K562 (cell line): ENCODE results near the gene HLTF. TPM values are rescaled to one million over a fixed set of nuclear protein-coding genes. Genes with fewer than 3 reads are reported as not detected.
A peak's percentile ranks its signal among the peaks of the same experiment; 100 is the strongest.

Experiments
- ATAC-seq: fragments of 200-7000 bp; cut with Tn5 transposase; 3 replicates; pipeline ENCODE4 v1.9.1; 2020; ENCODE audit warnings: moderate library complexity
- BruUV-seq: library from RNA; stranded (reverse); fragments of 400-500 nt; replicated peaks from 2 replicates; lab custom pipeline; 2021; lab: Mats Ljungman, UMichigan
- CTCF ChIA-PET: fragments of 300-600 bp; formaldehyde crosslinking; extraction: SDS; loops from one replicate; lab custom pipeline; 2021; ENCODE audit warnings: low intra/inter-chr PET ratio; lab: Yijun Ruan, JAX
- POLR2A ChIA-PET: fragments of 300-600, 350-650 bp; sonication (Branson Sonifier 250); formaldehyde crosslinking; extraction: SDS; loops from one replicate; lab custom pipeline; 2021; ENCODE audit warnings: antibody characterized with exemption, inconsistent platforms; lab: Yijun Ruan, JAX
- DNase-seq, 4 experiments: peaks; one replicate each; pipeline versions ENCODE4 v3.0.0 to v3.0.0-alpha.2; 2011 to 2018; ENCODE audit warnings: low spot score in 3 of 4, mixed read lengths in 3 of 4; ENCODE audit errors: extremely low read depth in 1 of 4
- FAIRE-seq: peaks from 2 replicates; lab custom pipeline; 2011; peaks lifted over from hg19 to GRCh38; lab: Jason Lieb, UNC
- H2AFZ ChIP-seq: 2 replicates; pipeline ENCODE4 v1.6.0; 2011; ENCODE audit warnings: low read depth, low read length, control low read depth, inconsistent platforms
- H3K27ac ChIP-seq: fragments of 200-600 bp; 3 replicates; pipeline ENCODE4 v1.8.0; 2011; ENCODE audit warnings: low read depth, mild to moderate bottlenecking, control low read depth, inconsistent platforms, low read length, moderate library complexity, mixed read lengths; ENCODE audit errors: extremely low read depth
- H3K27me3 ChIP-seq, 2 experiments: fragments of 300-600 bp in 1 of 2; 2 replicates in 1 of 2; 3 replicates in 1 of 2; pipeline versions ENCODE4 v1.6.0 to v1.8.0; 2011; ENCODE audit warnings: inconsistent platforms in 2 of 2, low read length in 2 of 2, mild to moderate bottlenecking in 1 of 2, mixed read lengths in 1 of 2, moderate library complexity in 1 of 2; ENCODE audit not compliant: control insufficient read depth in 2 of 2, insufficient read depth in 2 of 2
- H3K36me3 ChIP-seq: fragments of 300-600 bp; 3 replicates; pipeline ENCODE4 v1.8.0; 2011; ENCODE audit warnings: mild to moderate bottlenecking, low read length, inconsistent platforms; ENCODE audit not compliant: control insufficient read depth, insufficient read depth
- H3K4me1 ChIP-seq, 2 experiments: fragments of 200-600 bp in 1 of 2; replicated peaks in 1 of 2; 2 replicates in 1 of 2; 3 replicates in 1 of 2; pipeline versions ENCODE4 v1.5.1 to v1.8.0; 2011; ENCODE audit warnings: inconsistent platforms in 2 of 2, low read length in 2 of 2, mild to moderate bottlenecking in 1 of 2, mixed read lengths in 1 of 2, moderate library complexity in 1 of 2; ENCODE audit not compliant: control insufficient read depth in 2 of 2, insufficient read depth in 2 of 2
- H3K4me2 ChIP-seq: 2 replicates; pipeline ENCODE4 v1.6.1; 2011; ENCODE audit warnings: low read length, control low read depth, inconsistent platforms, mixed read lengths; ENCODE audit not compliant: insufficient read depth
- H3K4me3 ChIP-seq: fragments of 200-600 bp; sonication (generic), shearing (Covaris generic); 2 replicates; pipeline ENCODE4 v1.5.1; 2016; ENCODE audit warnings: control low read depth, inconsistent platforms
- H3K79me2 ChIP-seq: fragments of 200-600 bp; 3 replicates; pipeline ENCODE4 v1.8.0; 2011; ENCODE audit warnings: low read length, inconsistent platforms; ENCODE audit not compliant: control insufficient read depth, insufficient read depth
- H3K9ac ChIP-seq, 2 experiments: 2 replicates each; pipeline versions ENCODE4 v1.6.0 to v1.6.1; 2011; ENCODE audit warnings: low read depth in 2 of 2, low read length in 2 of 2, control low read depth in 1 of 2, inconsistent platforms in 1 of 2, mild to moderate bottlenecking in 1 of 2, mixed read lengths in 1 of 2; ENCODE audit not compliant: insufficient read depth in 1 of 2
- H3K9me1 ChIP-seq: one replicate; pipeline ENCODE4 v1.6.0; 2011; ENCODE audit warnings: inconsistent platforms, mild to moderate bottlenecking, low read length, moderate library complexity; ENCODE audit not compliant: control insufficient read depth, insufficient read depth
- H3K9me3 ChIP-seq: replicated peaks from 2 replicates; pipeline ENCODE4 v1.5.1; 2011; ENCODE audit warnings: low read depth, low read length, inconsistent platforms; ENCODE audit not compliant: control insufficient read depth, insufficient read depth
- H4K20me1 ChIP-seq: replicated peaks from 2 replicates; pipeline ENCODE4 v1.6.1; 2011; ENCODE audit warnings: low read length, inconsistent platforms, mixed read lengths; ENCODE audit not compliant: control insufficient read depth, insufficient read depth
- C11orf30 ChIP-seq: fragments of 450-650 bp; IDR thresholded peaks from 2 replicates; pipeline ENCODE4 v1.6.1; 2016; ENCODE audit warnings: low read depth, mild to moderate bottlenecking
- FIP1L1 ChIP-seq: fragments of 200-400 bp; formaldehyde crosslinking; IDR thresholded peaks from 2 replicates; pipeline ENCODE4 v1.6.1; 2018; ENCODE audit warnings: mild to moderate bottlenecking, low read depth, low read length; ENCODE audit not compliant: poor library complexity, severe bottlenecking
- MTA1 ChIP-seq: fragments of 450-650 bp; IDR thresholded peaks from 2 replicates; pipeline ENCODE4 v1.6.1; 2017; ENCODE audit warnings: borderline replicate concordance
- NFE2 ChIP-seq: IDR thresholded peaks from 2 replicates; pipeline ENCODE4 v1.6.1; 2014; ENCODE audit warnings: antibody characterized with exemption, low read depth
- NFYB ChIP-seq: IDR thresholded peaks from 2 replicates; pipeline ENCODE4 v1.6.1; 2011; ENCODE audit warnings: mild to moderate bottlenecking, moderate library complexity; ENCODE audit not compliant: insufficient read length; ENCODE audit errors: extremely low read depth
- NR2C2 ChIP-seq, 2 experiments: fragments of 200-800 bp in 1 of 2; sonication (Bioruptor generic) in 1 of 2; sonication (generic) in 1 of 2; formaldehyde crosslinking in 1 of 2; IDR thresholded peaks; 2 replicates each; pipeline versions ENCODE4 v1.6.1 to v1.8.0; 2016 to 2022; ENCODE audit warnings: mild to moderate bottlenecking in 1 of 2, missing compliant biosample characterization in 1 of 2, missing genetic modification characterization in 1 of 2, missing genetic modification reagents in 1 of 2
- NR4A1 ChIP-seq, 2 experiments: fragments of 250-450 bp in 1 of 2; fragments of 450-650 bp in 1 of 2; sonication (Bioruptor Pico) in 1 of 2; IDR thresholded peaks; 2 replicates each; pipeline versions ENCODE4 v1.4.0 to v1.6.1; 2016 to 2020; ENCODE audit warnings: mild to moderate bottlenecking in 2 of 2, missing compliant biosample characterization in 1 of 2, missing genetic modification characterization in 1 of 2, moderate library complexity in 1 of 2
- POLR2AphosphoS5 ChIP-seq: IDR thresholded peaks from 2 replicates; pipeline ENCODE4 v1.6.1; 2011; ENCODE audit warnings: mild to moderate bottlenecking, low read depth, low read length, moderate library complexity; ENCODE audit not compliant: control insufficient read depth, insufficient read depth
- RBM22 ChIP-seq: fragments of 200-400 bp; formaldehyde crosslinking; IDR thresholded peaks from 2 replicates; pipeline ENCODE4 v1.6.1; 2018; ENCODE audit warnings: low read length, low read depth; ENCODE audit not compliant: poor library complexity, severe bottlenecking
- RBM25 ChIP-seq: fragments of 200-400 bp; formaldehyde crosslinking; IDR thresholded peaks from 2 replicates; pipeline ENCODE4 v1.6.1; 2018; ENCODE audit warnings: low read length, low read depth, moderate library complexity; ENCODE audit not compliant: severe bottlenecking
- RUNX1 ChIP-seq: sonication (generic); IDR thresholded peaks from 2 replicates; pipeline ENCODE4 v1.6.1; 2016; ENCODE audit warnings: antibody characterized with exemption, low read depth
- SIN3A ChIP-seq, 2 experiments: fragments of 150-350 bp in 1 of 2; IDR thresholded peaks; 2 replicates each; pipeline ENCODE4 v1.6.1; 2011 to 2016; ENCODE audit warnings: borderline replicate concordance in 2 of 2, low read depth in 2 of 2, low read length in 2 of 2, mild to moderate bottlenecking in 2 of 2, moderate library complexity in 2 of 2; ENCODE audit not compliant: control insufficient read depth in 1 of 2
- SOX6 ChIP-seq: fragments of 450-650 bp; IDR thresholded peaks from 2 replicates; pipeline ENCODE4 v1.6.1; 2014; ENCODE audit warnings: mild to moderate bottlenecking
- ZC3H11A ChIP-seq: IDR thresholded peaks from 2 replicates; pipeline ENCODE4 v1.6.1; 2012; ENCODE audit warnings: low read depth, low read length, improper control_type of control experiment
- ZNF316 ChIP-seq: fragments of 450-650 bp; IDR thresholded peaks from 2 replicates; pipeline ENCODE4 v1.6.1; 2016
- ZNF384 ChIP-seq: IDR thresholded peaks from 2 replicates; pipeline ENCODE4 v1.6.1; 2012; ENCODE audit warnings: low read depth, low read length, improper control_type of control experiment
- ZNF507 ChIP-seq: conservative IDR thresholded peaks from 2 replicates; pipeline ENCODE4 v1.6.1; 2017; ENCODE audit warnings: missing genetic modification characterization, missing compliant biosample characterization
- WGBS: fragments of 100-300 bp; shearing (Covaris generic); methylation state at CpG from one replicate; pipeline ENCODE4 v1.1.6; 2016; ENCODE audit warnings: low coverage, mixed read lengths; ENCODE audit not compliant: insufficient coverage; ENCODE audit errors: missing lambda C conversion rate; 5-methylcytosine and 5-hydroxymethylcytosine counted together
- in situ Hi-C: fragments of 300-500 bp; cut with MboI; formaldehyde crosslinking; loops from 4 replicates; pipeline ENCODE4 v1.15.0; 2018; ENCODE audit warnings: inconsistent platforms, mixed read lengths
- intact Hi-C: fragments of 100-400 bp; cut with micrococcal nuclease; formaldehyde crosslinking; loops from 2 replicates; pipeline ENCODE4 v1.14.2; 2022
- polyA plus RNA-seq, 8 experiments: library from polyadenylated mRNA; depleted of rRNA in 4 of 8; stranded (reverse) in 5 of 8; unstranded in 3 of 8; fragments of >200 nt; fragmentation: Nextera tagmentation in 2 of 8; fragmentation: Illumina TruSeq in 1 of 8; extraction: Ambion mirVana in 2 of 8; extraction: Trizol in 1 of 8; gene quantifications; 2 replicates each; pipeline versions ENCODE4 v1.2.1 to v1.2.3, GENCODE V29; 2011 to 2014; ENCODE audit warnings: inconsistent platforms in 1 of 8, missing spikeins in 1 of 8
- total RNA-seq, 7 experiments: library from RNA; depleted of rRNA in 6 of 7; stranded (reverse); fragments of >200 nt in 6 of 7; fragmentation: Illumina TruSeq in 2 of 7; extraction: Trizol in 2 of 7; gene quantifications; 2 replicates each; pipeline versions ENCODE4 v1.2.1 to v1.2.3, GENCODE V29; 2011 to 2021; ENCODE audit warnings: low replicate concordance in 1 of 7
- TF ChIP-seq, protein P1 (sequence below): fragments of 250-450 bp; sonication (Bioruptor Pico); IDR thresholded peaks from 2 replicates; pipeline ENCODE4 v1.4.0; 2020; ENCODE audit warnings: mild to moderate bottlenecking, moderate library complexity, borderline replicate concordance
- TF ChIP-seq, protein P2 (sequence below), 2 experiments: fragments of 450-650 bp in 1 of 2; sonication (generic) in 1 of 2; formaldehyde crosslinking; conservative IDR thresholded peaks; 2 replicates each; pipeline versions ENCODE4 v1.4.0 to v1.8.1; 2020 to 2022; ENCODE audit warnings: mild to moderate bottlenecking in 1 of 2, missing genetic modification reagents in 1 of 2

HLTF gene
- total and polyA plus RNA-seq, 9 of the 15 experiments (the other 6 are each of a cell fraction or from before 2014, with no cell fraction given): 35.1 to 82.4 (median 50.4) TPM

DNA sequence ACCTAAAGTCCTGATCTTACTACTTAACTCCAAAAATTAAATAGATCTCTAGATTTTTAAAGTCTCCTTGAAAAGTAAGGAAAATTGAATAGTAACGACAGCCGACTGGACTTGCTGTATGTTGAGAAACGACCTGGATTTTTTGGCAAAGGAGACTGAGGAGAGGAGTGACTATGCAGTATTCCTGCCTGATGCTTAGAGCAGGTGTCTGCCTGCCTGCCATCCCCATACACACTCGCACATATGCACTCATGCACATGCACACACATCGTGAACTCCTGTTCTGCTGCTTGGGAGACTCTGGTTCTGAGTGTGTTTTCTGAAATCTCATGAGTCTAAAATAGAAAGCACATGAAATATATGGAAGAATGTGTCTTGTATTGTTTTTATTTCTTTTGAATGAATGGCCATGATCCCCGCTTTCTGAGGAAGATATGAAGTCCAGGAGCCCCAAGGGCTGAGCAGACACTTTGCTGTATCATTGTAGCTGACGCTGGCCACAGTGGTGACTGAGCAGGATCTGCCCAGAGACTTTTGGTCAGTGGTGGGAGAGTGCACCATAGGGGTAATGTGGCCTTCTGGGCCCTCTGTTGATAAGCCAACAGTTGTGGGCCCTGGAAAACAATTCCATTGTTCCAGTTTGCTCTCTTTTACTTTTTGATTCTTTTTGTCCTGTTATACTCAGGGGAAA is 78.6 kb downstream of the HLTF start:
- Histone ChIP-seq H4K20me1 (no peaks in the 10 kb centered on the region), H3K9me3 (no peaks in the 10 kb centered on the region), H3K4me2 (no peak overlapping the region), H3K27ac (no peak overlapping the region), H3K9ac (no peak overlapping the region), H3K36me3 (peaks cover 25% of the 10 kb centered on the region), H3K4me1 (no peaks in the 10 kb centered on the region), H3K79me2 (no peaks in the 10 kb centered on the region), H2AFZ (no peak overlapping the region), H3K9me1 (no peaks in the 10 kb centered on the region), H3K27me3 (no peaks in the 10 kb centered on the region), H3K4me3 (no peak overlapping the region)
- intact Hi-C loops (no loop called here), in situ Hi-C loops (no loop called here)
- BruUV-seq: no TSS peak
- WGBS: 65% methylated on average over 7 of the region's 7 CpGs
- DNase-seq (peak in 1 of 4 experiments; percentile 9), FAIRE-seq (no peak), ATAC-seq (peak; percentile 78)
- CTCF ChIA-PET: no interaction called here
- POLR2A ChIA-PET: interaction anchor here (1.1 kb wide), 1 partner anchor 11 kb away, joined by 3 read pairs; no protein-coding TSS in a partner anchor
- TF ChIP-seq SOX6: no peak
- no peak for TF ChIP-seq RBM22
- TF ChIP-seq, protein P1, sequence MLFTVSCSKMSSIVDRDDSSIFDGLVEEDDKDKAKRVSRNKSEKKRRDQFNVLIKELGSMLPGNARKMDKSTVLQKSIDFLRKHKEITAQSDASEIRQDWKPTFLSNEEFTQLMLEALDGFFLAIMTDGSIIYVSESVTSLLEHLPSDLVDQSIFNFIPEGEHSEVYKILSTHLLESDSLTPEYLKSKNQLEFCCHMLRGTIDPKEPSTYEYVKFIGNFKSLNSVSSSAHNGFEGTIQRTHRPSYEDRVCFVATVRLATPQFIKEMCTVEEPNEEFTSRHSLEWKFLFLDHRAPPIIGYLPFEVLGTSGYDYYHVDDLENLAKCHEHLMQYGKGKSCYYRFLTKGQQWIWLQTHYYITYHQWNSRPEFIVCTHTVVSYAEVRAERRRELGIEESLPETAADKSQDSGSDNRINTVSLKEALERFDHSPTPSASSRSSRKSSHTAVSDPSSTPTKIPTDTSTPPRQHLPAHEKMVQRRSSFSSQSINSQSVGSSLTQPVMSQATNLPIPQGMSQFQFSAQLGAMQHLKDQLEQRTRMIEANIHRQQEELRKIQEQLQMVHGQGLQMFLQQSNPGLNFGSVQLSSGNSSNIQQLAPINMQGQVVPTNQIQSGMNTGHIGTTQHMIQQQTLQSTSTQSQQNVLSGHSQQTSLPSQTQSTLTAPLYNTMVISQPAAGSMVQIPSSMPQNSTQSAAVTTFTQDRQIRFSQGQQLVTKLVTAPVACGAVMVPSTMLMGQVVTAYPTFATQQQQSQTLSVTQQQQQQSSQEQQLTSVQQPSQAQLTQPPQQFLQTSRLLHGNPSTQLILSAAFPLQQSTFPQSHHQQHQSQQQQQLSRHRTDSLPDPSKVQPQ: no peak
- TF ChIP-seq SIN3A (IDR thresholded peaks at IDR 0.05; ENCODE audit: borderline replicate concordance in 2 of 2, control insufficient read depth in 1 of 2, low read depth in 2 of 2, low read length in 2 of 2): no peak
- TF ChIP-seq NR2C2 (CRISPR knock-in tag; IDR thresholded peaks at IDR 0.05): no peak
- TF ChIP-seq NR2C2 (tag; IDR thresholded peaks at IDR 0.05): no peak
- TF ChIP-seq MTA1: no peak
- TF ChIP-seq ZC3H11A: no peak
- no peak for TF ChIP-seq NR4A1 (CRISPR knock-in tag; IDR thresholded peaks at IDR 0.05)
- TF ChIP-seq NR4A1 (tag; IDR thresholded peaks at IDR 0.05): no peak
- no peak for TF ChIP-seq RUNX1
- TF ChIP-seq, protein P2, sequence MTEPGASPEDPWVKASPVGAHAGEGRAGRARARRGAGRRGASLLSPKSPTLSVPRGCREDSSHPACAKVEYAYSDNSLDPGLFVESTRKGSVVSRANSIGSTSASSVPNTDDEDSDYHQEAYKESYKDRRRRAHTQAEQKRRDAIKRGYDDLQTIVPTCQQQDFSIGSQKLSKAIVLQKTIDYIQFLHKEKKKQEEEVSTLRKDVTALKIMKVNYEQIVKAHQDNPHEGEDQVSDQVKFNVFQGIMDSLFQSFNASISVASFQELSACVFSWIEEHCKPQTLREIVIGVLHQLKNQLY (CRISPR knock-in tag; conservative IDR thresholded peaks at IDR 0.05): no peak
- no peak for TF ChIP-seq NFYB
- peak; percentile 50; the same call in 1 of the 2 replicates for TF ChIP-seq C11orf30
- TF ChIP-seq ZNF507 (tag): no peak
- TF ChIP-seq FIP1L1: no peak
- peak; percentile 39; the same call in 1 of the 2 replicates for TF ChIP-seq ZNF316
- TF ChIP-seq NFE2: 0 out of 2 replicates have a peak, but pooled peaks have one; percentile 11
- TF ChIP-seq RBM25: no peak
- no peak for TF ChIP-seq POLR2AphosphoS5
- TF ChIP-seq ZNF384: no peak
